Erythroblast (primary cell): ENCODE data around the gene CINP.

Experiments used
- GATA1 ChIP-seq: IDR thresholded peaks from 2 replicates; pipeline ENCODE4 v1.6.1; 2011; ENCODE audit warnings: low read depth, mild to moderate bottlenecking, control low read depth, low read length, moderate library complexity
- POLR2A ChIP-seq: IDR thresholded peaks from 2 replicates; pipeline ENCODE4 v1.6.1; 2011; ENCODE audit warnings: mild to moderate bottlenecking, low read length

GRCh38 chr14:102363182-102363943 is 673 bp upstream of the CINP start:
- no peak for TF ChIP-seq POLR2A
- TF ChIP-seq GATA1 = no peak
